GM18517 (cell line): ENCODE data around the gene UNC5C.

Experiments used
- ATAC-seq: cut with Tn5 transposase; IDR thresholded peaks from one replicate; pipeline ENCODE4 v1.9.1; 2021; ENCODE audit warnings: mild to moderate bottlenecking, moderate library complexity; ENCODE audit not compliant: unreplicated experiment

UNC5C gene

GRCh38 chr4:95524184-95524583 is 24.6 kb downstream of the UNC5C start:
- ATAC-seq: no peak

GRCh38 chr4:95522682-95523530 is 25.9 kb downstream of the UNC5C start:
- ATAC-seq: no peak

DNA sequence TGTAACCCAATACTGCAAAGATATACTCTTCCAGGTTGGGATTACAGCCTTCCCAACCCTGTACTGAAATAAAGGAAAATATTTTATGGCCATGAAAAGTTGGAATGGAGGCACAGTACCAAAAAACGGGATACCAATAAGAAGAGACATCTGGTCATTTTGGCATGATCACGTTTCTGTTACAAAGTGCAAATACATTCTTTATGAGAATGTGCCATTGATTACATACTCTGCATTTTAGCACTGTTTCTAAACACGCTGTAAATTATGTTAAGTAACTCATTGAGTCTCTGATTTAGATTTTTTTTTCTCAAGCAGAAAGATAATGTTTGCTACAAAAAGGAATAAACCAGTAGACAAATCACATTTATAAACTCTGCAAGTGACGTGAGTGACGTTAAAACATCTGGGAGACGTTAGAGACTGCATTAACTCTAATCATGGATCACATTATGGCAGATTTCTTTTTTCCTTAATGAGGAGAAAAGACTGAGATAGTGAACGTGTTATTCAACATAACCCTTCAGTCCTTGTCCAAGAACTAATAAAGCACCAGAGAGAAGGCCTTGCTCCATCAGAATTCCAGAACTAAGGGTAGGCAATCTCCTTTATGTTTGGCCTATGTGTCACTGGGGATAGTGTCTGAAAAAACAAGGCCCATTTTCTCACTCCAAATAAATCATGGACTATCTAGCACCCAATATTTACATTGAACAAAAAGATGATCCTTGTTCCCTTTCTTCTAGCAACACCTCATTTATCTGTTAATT is 31.0 kb downstream of the UNC5C start:
- ATAC-seq: no peak

DNA sequence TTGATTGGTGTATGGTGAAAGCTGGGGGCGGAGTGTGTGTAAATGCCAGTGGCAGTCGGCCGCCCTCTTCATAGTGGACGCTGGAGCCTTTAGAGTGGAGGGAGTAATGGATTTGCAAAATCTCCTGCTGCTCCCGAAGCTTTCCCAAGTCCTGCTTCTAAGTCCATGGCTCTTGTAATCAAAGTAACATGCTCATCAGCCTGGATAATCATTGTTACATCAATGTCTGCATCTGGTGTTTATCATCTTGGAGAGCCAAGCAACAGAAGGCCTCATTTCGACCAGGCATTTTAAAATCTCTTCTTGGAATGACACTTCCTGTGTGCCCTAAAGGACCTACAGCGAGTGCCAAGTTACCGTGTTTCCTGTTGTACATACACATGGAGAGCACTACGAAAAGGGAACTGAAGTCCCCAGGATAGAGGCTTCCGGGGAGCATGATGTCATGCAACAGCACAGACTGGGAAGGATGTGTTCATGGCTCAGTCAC is 32.2 kb downstream of the UNC5C start:
- no peak for ATAC-seq

GRCh38 chr4:95515589-95515988 is 33.2 kb downstream of the UNC5C start:
- no peak for ATAC-seq

GRCh38 chr4:95513022-95513421 is 35.8 kb downstream of the UNC5C start:
- ATAC-seq: no peak

- ATAC-seq: no peak
Observed at GRCh38 chr4:95511477-95511876, 37.3 kb downstream of the UNC5C start.

DNA sequence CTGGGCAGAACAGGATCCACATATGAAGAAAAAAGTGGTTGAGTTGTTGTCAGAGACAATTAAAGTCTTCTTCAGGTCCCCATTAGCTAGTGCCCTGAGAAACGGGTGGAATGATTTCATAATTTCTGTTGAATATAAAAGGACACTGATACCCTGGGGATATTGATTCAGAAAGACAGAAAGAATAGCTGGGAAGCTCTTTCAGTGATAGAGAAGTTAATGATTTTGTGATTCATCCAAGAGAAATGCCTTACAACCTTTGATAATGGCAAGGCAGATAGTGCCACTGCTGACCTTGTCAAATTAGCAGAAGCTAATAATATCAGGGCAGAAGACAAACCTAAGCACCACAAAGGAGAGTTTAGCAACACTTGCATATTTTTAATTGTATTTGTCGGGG is 37.9 kb downstream of the UNC5C start:
- no peak for ATAC-seq

- no peak for ATAC-seq
Observed at GRCh38 chr4:95510145-95510544, 38.6 kb downstream of the UNC5C start.

- ATAC-seq: no peak
Observed at GRCh38 chr4:95508421-95508820, 40.4 kb downstream of the UNC5C start.

DNA sequence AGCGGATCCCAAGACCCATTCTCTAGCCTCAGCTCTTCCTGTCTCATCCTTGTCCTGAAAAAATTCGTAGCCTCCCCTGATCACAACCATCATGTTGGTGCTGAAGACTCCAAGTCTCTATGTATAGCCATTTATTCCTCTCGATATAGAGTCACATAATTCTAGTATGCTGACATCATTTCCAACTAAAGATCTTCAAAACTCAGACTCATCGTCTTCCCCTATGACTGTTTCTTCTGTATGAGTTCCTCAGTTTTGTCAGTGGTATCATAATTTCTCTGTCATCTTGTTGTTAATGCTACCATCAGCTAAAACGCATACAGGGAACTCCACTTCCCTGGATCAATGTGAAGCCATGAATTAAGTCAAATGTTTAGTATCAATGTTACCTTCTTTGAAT is 41.2 kb downstream of the UNC5C start:
- no peak for ATAC-seq

GRCh38 chr4:95507147-95507546 is 41.6 kb downstream of the UNC5C start:
- ATAC-seq: no peak

DNA sequence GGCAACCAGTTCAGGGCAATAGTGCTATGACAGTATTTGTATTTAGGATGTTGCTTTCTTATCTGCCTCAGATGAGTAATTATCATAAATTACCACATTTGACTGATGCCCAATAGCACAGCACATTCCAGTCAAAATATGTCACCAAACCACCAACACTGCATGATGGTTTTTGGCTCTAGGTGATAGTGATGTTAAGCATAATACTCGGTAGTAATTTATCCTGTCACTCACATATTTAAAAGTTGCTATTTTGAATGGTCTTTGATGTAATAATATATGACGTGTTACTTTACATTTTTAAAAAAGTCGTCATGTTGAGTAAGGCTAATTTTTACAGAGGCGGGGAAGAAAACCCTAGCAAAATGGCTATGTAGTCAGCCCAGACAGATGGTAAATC is 42.5 kb downstream of the UNC5C start:
- no peak for ATAC-seq

- ATAC-seq: no peak
Observed at GRCh38 chr4:95505799-95506198, 43.0 kb downstream of the UNC5C start.

GRCh38 chr4:95505151-95505550 is 43.6 kb downstream of the UNC5C start:
- no peak for ATAC-seq

DNA sequence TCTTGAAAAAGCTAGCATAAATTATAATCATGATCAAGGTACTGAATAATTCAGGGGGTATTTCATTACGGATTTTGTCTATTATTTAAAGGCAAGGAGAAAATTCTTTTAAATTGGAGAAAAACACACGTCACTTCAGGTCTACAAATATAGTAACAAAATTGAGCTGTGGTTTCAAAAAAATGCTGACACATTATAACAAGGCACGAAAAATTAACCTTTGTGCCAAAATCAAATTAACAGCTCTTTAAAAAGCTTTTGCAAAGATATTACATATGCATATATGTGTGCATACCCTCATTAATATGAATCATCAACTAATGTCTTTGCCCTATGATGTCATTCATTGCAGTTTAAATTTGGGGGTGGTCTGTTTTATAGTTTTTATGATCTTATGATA is 44.3 kb downstream of the UNC5C start:
- no peak for ATAC-seq

DNA sequence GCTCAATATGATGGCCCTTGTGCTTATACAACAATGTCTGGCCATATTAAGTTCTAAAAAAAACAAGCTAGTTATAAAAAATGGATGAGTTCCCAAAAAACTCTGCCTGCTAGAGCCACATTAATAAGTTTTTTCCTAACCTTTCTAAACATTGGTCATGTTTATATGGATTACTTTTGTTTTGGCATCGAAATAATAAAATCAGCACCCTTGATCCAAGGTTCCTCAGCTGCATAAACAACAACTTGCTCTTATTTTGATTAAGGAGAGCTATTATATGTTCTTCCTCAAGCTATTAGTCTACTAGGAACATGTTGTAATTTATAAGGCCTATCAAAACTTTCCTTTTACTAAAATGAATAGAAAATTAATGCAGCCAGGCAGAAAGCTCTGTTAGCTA is 48.4 kb downstream of the UNC5C start:
- ATAC-seq: no peak

- ATAC-seq: no peak
Observed at GRCh38 chr4:95499291-95499696, 49.5 kb downstream of the UNC5C start.

DNA sequence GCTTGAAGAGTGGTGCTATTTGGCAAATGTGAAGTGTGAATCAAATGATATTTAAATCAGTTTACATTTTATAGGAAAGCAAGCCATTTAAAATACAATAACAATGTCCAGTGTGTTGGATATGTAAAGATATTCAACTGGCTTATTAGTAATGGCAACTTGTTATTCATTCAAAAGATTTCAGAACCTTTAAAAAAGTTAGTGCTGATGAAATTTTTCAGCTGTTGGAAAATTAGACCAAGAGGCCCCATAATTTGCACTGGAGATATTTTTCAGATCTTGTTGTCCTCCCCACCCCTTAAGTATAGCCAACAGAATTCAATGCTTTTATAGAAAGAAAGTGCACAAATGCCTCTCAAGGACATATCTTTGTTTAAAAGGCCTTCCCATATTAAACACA is 54.6 kb downstream of the UNC5C start:
- ATAC-seq: no peak

GRCh38 chr4:95478679-95479078 is 70.1 kb downstream of the UNC5C start:
- ATAC-seq: no peak

DNA sequence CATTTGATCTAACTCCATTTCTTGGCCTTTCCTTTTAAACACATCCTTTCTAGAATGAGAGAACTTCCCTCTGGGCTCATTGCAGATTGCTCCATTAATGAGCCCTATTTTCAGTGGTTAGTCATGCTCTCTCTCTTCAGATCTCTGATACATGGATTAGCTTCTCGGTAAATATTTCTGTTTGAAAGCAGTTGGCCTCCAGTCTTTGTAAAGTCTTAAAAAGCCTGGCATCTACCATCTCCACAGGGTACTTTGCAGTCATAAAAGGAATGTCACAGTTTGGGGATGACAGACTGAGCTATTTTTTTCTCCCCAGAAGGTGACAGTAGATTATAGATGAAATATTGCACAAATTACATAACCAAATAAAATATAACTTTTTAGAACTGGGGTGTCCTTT is 72.7 kb downstream of the UNC5C start:
- ATAC-seq: no peak

DNA sequence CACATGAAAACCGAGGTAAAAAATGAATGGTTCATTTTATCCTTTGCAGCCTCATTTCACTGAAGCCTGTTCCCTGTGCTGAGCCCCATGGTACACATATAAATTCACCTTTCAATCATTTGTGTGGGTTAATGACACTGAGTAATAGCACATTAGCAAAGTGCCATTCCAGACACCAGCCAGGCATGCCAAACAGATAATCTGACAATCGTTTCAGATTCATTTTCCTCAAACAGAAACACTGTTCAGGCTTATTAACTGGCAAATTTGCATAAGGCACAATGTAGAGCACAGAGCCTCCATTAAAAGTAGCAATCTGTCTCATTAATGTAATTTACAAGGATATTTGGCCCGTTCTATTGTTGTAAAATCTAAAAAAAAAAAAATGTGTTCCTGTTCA is 76.2 kb downstream of the UNC5C start:
- no peak for ATAC-seq
